HG02981 (cell line): ENCODE results near the gene TAS2R13.

Source experiments
- ATAC-seq: cut with Tn5 transposase; IDR thresholded peaks from one replicate; pipeline ENCODE4 v1.9.1; 2021; ENCODE audit warnings: mild to moderate bottlenecking, moderate library complexity; ENCODE audit not compliant: unreplicated experiment

Gene TAS2R13, protein sequence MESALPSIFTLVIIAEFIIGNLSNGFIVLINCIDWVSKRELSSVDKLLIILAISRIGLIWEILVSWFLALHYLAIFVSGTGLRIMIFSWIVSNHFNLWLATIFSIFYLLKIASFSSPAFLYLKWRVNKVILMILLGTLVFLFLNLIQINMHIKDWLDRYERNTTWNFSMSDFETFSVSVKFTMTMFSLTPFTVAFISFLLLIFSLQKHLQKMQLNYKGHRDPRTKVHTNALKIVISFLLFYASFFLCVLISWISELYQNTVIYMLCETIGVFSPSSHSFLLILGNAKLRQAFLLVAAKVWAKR

DNA sequence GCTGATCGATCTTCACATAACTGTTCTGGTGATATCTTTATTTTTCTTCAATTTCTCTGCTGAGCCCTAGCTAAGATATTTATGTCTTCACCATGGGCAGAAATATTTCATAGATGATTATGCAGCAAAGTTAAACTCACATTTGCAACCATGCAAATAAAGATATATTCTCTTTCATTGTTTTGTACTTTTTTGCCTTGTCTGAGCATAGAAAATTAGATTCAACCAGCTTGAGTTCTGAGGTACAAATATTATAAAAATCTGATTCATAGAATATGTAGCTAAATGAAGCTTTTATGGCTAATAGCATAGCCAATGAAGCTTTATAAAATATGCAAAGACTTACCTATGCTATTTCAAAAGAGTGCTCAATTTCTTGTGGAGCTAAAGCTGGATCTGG is at the start of gene TAS2R13:
Gene TAS2R13 (minus strand): TSS at position 101 of the 400 bp plus-strand sequence. CDS start 264 bp downstream, outside the sequence.
- no peak for ATAC-seq

DNA sequence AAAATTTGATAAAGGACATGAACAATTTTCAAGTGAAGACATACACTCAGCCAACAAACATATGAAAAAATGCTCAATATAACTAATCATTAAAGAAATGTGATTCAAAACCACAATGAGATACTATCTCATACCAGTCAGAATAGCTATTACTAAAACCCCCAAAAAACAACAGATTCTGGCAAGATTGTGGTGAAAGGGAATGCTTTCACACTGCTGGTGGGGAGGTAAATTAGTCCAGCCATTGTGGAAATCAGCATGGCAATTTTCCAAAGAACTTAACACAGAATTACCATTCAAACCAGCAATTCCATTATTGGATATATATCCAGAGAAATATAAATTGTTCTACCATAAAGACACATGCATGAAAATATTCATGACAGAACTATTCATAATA is 48.4 kb upstream of the TAS2R13 start:
- no peak for ATAC-seq

DNA sequence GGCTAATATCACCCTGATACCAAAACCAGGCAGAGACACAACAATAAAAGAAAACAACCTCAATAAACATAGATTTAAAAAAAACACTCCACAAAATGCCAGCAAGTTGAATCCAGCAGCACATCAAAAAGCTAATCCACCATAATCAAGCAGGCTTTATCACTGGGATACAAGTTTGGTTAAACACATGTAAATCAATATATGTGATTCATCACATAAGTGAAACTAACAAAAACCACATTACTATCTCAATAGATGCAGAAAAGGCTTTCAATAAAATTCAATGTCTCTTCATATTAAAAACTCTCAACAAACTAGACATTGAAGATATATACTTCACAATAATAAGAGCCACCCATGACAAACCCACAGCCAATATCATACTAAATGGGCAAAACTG is 46.7 kb upstream of the TAS2R13 start:
- no peak for ATAC-seq

DNA sequence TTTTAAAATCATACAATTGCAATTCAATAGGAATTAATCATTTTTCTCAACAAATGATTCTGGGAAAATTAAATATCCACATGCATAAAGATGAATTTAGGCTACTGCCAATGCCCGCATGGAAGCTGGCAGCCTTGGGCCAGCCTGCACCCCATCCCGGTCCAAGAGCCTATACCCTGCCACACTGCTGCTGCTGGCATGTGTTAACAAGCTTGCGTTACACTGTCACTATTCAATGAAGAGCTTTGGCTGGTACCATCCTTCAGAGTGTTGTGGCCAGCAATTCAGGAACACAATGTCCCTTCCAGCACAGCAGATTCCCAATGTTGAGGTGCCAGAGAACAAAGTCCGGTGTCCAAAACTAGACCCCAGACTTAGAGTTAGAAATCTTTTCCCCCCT is 43.3 kb upstream of the TAS2R13 start:
- no peak for ATAC-seq

DNA sequence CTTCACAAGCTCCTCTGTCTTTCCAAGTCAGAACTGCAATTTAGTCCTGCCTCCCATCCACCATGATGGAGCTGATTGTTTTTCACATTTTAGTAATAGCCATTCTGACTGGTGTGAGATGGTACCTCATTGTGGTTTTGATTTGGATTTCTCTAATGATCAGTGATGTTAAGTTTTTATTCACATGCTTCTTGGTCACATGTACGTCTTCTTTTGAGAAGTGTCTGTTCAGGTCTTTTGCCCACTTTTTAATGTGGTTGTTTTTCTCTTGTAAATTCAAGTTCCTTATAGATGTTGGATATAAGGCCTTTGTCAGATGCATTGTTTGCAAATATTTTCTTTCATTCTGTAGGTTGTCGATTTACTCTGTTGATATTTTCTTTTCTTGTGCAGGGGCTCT is 33.8 kb upstream of the TAS2R13 start:
- no peak for ATAC-seq

DNA sequence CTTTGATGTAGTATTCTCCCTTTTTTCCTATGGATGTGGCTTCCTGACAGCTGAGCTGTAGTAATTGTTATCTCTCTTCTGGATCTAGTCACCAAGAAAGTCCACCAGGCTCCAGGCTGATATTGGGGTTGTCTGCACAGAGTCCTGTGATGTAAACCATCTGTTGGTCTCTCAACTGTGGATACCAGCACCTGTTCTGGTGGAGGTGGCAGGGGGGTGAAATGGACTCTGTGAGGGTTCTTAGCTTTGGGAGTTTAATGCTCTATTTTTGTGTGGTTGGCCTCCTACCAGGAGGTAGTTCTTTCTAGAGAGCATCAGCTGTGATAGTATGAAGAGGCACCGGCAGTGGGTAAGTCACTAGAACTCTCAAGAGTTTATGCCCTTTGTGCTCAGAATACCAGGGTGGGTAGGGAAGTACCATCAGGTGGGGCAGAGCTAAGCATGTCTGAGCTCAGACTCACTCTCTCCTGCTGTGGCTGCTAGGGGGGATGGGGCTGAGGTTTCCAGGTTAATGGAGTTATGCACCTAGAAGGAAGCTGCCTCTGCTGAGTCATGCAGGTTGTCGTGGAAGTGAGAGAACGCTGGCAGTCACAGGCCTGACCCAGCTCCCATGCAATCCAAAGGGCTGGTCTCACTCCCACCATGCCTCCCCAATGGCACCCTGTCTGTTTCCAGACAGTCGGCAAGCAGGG is 32.7 kb upstream of the TAS2R13 start:
- no peak for ATAC-seq

DNA sequence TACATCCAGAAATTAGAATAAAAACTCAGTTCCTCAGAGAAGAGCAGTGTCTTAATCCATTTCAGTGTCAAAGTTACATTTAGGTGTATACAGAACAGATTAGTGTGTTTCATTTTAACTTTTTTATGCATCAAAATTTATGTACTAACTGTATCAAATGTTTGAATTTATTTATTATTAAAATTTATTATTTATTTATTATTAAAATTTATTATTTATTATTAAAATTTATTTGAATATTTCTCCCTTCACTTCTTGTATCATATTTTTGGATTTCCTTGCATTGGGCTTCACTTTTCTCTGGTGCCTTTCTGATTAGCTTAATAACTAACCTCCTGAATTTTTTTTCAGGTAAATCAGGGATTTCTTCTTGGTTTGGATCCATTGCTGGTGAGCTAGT is 32.0 kb upstream of the TAS2R13 start:
- ATAC-seq = no peak

DNA sequence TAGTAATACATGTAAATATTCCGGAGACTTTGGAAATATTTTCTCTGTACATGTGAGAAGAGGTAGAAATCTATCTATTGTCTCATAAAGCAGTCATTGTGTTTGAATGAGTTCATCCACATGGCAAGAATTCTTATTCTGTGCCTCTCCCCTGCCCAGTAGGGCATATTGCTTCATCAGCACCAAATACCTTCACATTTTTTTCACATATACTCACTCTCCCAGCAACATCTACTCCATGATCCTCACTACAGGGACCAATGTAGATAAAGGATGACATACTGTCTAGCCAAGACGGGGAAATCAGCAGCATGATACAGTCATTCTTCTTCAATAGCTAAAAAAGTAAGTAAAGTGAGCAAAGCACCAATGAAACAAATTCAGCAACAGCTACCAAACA is 31.0 kb upstream of the TAS2R13 start:
- ATAC-seq = no peak

DNA sequence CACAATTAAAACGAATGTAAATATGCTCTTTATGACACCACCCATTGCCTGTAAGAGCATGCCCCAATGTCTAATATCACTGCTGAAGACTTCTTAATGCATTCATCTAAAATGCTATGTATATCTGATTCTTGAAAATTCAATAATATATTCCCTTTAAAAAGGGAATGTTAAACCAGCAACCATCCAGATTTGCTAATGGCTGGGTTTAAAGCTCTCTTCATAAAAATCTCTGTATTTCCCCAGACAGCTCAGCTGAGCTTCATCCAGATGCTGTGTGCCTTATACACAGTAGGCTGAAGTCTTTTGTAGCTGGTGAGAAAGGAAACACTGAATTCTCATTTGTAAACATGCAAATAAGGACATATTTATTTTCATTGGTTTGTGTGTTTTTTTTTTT is 29.8 kb upstream of the TAS2R13 start, which contains the start of gene TAS2R14:
Gene TAS2R14 (minus strand): TSS at position 101 of the 400 bp plus-strand sequence. CDS start 56 bp downstream, at position 45.
- no peak for ATAC-seq

DNA sequence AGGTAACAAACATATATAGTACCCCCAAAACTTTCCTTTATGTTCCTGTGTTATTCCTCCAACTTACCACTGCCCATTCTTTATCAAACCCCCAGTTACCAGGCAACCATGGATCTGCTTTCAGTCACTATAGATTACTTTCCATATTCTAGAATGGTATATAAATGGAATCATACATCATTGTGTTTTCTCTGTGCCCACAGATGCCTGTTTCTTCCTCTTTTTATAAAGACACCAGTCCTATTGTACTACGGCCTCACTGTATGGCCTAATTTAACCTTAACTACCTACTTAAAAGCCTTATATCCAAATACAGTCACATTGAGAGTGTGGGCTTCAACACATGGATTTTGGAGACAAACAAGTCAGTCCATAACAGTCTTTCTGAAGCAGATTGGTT is 27.1 kb upstream of the TAS2R13 start:
- no peak for ATAC-seq

DNA sequence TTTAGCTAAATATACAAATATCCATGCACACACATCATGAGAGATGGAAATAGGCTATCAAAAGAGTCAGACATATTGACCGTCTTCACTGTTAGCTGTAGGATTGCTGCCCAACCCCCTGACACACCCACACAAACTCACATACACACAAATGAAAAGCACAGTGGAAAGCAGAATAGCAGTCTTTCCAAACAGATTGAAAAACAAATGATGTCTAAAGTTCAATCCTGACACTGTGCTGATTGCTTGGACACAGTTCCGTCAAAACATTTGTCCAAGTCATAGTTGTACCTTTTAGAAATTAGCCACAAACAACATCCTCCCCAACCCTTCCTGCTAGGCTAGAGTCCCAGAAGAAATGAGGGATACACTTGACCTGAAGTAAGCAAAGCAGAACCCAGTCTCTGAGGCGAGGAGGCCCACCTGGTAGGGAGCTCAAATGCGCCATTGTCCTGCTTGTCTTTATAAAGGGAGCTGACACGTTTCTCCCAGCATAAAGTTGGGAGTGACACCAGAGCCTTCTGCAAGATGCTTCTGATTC is 19.5 kb upstream of the TAS2R13 start, which contains the start of gene PRH2:
Gene PRH2 (plus strand): TSS at position 491 of the 541 bp plus-strand sequence. CDS start 38 bp downstream, at position 529.
- ATAC-seq = no peak

DNA sequence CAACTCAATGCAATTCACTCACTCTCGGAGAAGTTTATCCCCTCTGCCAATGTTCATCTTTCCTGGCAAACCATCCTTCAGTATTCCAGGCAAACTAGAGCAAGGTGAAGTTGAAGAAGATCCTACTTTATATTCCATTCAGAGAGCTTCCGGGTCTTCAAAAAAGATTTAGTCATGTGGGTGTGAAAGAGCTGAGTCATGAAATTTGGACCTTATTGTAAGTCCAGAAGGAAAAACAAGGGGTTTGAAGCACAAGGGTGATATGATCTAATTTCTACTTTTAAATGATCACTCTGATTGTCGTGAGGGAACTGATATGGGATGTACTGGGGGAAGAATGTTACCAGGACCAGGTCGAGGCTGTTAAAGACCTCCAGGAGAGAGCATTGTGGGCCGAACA is 16.9 kb upstream of the TAS2R13 start:
- ATAC-seq = no peak

DNA sequence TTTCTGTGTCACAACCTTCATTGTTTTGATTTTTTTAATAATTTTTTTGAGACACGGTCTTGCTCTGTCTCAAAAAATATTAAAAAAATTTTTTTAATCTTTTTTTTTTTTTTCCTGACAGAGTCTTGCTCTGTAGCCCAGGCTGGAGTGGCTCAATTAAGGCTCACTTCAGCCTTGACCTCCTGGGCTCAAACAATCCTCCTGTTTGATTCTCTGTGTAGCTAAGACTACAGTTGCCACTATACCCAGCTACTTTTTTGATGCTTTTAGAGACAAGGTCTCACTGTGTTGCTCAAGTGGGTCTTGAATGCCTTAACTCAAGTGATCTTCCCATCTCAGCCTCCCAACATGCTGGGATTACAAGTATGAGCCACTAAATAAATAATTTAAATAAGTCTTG is 10.4 kb upstream of the TAS2R13 start:
- ATAC-seq = no peak

DNA sequence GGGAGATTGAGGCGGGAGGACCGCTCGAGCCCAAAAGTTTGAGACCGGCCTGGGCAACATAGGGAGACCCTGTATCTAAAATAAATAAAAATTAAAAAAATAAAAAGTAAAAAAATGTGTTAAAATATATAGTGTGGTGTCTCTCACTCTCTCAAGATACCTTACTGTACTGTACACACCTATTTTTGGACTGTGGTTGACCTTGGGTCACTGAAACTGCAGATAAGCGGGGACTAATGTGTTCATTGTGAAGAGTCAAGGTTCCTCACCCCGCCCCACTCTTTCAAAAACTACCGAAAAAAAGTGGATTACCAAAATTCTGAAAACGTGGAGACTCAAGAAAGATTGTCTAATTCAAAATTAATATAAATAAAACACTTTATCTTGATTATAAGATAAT is 1.0 kb upstream of the TAS2R13 start:
- ATAC-seq = no peak

DNA sequence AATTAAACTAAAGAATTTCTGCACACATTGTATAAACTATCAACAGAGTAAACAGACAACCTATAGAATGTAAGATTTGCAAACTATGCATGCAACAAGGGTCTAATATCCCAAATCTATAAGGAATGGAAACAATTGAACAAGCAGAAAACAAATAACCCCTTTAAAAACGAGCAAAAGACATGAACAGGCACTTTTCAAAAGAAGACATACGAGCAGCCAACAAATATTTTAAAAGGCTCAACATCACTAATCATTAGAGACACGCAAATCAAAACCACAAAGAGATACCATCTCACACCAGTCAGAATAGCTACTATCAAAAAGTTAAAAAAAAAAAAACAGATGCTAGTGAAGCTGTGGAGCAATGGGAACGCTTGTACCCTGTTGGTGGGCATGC is 4.7 kb downstream of the TAS2R13 start:
- no peak for ATAC-seq

DNA sequence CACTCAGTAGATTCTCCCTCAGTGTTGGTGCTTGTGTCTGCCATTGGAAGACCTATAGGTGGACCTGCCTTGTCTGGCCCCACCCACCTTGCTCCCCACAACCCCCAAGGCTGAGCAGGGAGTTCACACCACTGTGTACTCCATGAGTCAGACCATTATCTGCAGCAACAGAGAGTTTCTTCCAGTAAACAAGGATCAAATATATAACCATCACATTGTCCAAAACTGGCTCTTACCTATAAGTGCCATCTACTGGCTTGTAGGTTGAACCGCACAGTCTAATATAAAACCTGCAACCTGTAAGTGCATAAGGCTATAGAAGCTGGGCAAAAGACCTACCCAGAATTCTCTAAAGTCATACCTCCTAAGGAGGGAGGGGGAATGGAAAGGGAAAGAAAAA is 7.9 kb downstream of the TAS2R13 start:
- ATAC-seq = no peak

DNA sequence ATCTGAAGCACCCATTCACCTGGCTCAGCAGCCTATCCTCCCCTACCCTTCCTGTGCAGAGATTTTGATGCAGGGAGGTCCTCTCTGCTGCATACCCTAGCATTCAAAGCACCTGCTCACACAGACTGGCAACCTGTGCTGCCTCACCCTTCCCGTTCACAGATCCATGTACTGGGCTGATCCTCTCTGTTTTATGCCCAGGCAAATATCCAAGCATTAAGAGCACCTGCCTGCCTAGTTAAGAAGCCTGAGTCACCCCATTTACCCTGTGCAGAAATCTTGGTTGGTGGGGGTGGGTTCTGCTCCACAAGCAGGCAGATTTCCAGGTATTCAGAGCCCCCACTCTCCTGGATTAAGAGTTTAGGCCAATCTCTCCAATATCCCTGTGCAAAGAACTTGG is 8.4 kb downstream of the TAS2R13 start:
- no peak for ATAC-seq

DNA sequence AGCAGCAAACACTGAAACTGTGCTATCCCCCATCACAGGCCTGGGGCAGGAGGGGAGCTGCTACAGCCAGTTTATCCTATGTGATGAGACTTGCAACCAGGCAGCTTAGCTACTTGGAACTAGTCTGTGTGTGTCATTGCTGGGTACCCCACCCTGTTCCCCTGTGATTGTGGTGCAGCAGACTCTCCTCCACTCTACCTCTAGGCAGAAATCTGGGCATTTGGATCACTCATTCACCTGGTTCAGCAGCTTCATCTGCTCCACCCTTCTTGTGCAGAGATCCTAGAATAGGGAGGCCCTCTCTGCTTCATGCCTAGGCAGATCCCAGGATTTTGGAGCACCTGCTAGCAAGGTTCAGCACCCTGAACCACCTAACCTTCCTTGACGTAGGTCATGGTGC is 8.8 kb downstream of the TAS2R13 start:
- no peak for ATAC-seq

DNA sequence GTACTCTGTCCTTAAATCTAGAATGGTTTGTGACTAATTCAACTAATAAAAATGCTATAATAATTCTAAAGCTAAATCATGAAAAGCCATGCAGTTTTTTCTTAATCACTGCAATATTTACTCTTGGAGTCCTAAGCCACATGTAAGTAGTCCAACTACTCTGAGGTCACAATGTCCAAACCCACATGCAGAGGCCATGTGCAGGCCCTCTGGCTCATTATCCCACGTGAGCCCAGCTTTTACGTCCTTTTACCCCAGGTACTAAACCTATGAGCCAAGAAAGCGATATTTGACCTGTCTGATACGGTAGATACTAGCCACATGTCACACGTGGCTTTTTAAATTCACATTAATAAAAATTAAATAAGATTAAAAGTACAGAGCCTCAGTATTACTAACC is 12.5 kb downstream of the TAS2R13 start:
- no peak for ATAC-seq

DNA sequence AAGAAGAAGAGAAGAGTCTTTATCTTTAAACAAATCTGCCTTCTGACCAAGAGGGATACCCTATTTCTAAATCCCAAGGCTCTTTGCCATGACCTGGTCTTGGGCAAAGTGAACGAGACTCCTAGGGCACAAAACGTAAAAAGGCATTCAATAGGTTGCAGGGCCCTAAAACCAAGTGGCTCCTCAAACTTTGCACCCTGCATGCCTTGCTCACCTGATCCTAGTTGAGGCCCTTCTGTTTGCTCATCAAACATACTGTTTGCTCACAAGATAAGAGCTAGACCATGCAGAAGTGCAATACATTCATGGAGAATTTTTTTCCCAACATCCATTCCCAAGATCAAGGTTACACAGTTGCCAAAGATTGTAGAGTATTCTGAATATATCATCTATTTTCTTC is 17.4 kb downstream of the TAS2R13 start:
- no peak for ATAC-seq

DNA sequence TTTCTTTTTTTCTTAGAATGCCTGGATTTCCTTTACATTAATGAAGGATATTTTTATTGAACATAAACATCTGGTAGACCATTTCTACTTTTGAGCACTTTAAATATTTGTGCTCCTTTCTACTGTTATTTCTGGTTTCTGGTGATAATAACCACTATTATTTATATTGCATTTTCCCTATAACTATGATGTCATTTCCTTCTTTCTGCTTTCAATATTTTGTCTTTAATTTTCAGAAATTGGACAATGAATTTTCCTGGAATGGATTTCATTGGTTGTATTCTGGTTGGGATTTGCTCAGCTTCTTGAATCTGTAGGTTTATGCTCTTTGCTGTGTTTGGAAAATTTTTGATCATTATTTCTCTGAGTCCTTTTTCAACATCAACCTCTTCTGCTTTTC is 20.1 kb downstream of the TAS2R13 start:
- ATAC-seq = no peak

DNA sequence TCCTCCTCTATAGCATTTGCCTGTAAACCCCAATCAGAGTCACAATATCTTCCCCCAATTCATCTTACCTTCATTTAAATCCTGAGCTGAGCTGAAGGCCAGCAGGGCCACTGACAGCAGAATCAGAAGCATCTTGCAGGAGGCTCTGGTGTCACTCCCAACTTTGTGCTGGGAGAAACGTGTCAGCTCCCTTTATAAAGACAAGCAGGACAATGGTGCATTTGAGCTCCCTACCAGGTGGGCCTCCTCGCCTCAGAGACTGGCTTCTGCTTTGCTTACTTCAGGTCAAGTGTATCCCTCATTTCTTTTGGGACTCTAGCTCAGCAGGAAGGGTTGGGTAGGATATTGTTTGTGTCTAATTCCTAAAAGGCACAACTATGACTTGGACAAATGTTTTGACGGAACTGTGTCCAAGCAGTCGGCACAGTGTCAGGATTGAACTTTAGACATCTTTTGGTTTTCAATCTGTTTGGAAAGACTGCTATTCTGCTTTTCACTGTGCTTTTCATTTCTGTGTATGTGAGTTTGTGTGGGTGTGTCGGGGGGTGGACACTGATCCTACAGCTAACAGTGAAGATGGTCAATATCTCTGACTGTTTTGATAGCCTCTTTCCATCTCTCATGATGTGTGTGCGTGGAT is 25.2 kb downstream of the TAS2R13 start, which contains the start of gene PRH1:
Gene PRH1 (minus strand): TSS at position 170 of the 640 bp plus-strand sequence. CDS start 38 bp downstream, at position 132.
- ATAC-seq = no peak
